NT2/D1 (cell line): ENCODE results near the gene TNS2.

Experiments
- DNase-seq: peaks from one replicate; pipeline ENCODE4 v3.0.0-alpha.2; 2011; ENCODE audit warnings: low read depth, low spot score
- H3K27me3 ChIP-seq: 2 replicates; pipeline ENCODE4 v1.6.0; 2011; ENCODE audit warnings: mild to moderate bottlenecking; ENCODE audit not compliant: insufficient read length, insufficient read depth
- H3K36me3 ChIP-seq: 2 replicates; pipeline ENCODE4 v1.6.1; 2011; ENCODE audit warnings: mild to moderate bottlenecking, low read length, mixed read lengths; ENCODE audit not compliant: insufficient read depth, insufficient read length
- H3K4me1 ChIP-seq: 2 replicates; pipeline ENCODE4 v1.5.1; 2011; ENCODE audit not compliant: insufficient read depth, insufficient read length
- H3K4me3 ChIP-seq: 2 replicates; pipeline ENCODE4 v1.5.1; 2011; ENCODE audit warnings: low read depth; ENCODE audit not compliant: insufficient read length
- H3K9ac ChIP-seq: 2 replicates; pipeline ENCODE4 v1.6.0; 2011; ENCODE audit warnings: low read depth; ENCODE audit not compliant: insufficient read length
- H3K9me3 ChIP-seq: 2 replicates; pipeline ENCODE4 v1.5.1; 2011; ENCODE audit warnings: mild to moderate bottlenecking, low read length; ENCODE audit not compliant: insufficient read depth
- SUZ12 ChIP-seq: IDR thresholded peaks from 2 replicates; pipeline ENCODE4 v1.6.1; 2011; ENCODE audit not compliant: insufficient read length, insufficient read depth; ENCODE audit errors: extremely low read depth
- YY1 ChIP-seq: IDR thresholded peaks from 2 replicates; pipeline ENCODE4 v1.6.1; 2011; ENCODE audit not compliant: insufficient read length, insufficient read depth
- ZNF274 ChIP-seq: IDR thresholded peaks from 2 replicates; pipeline ENCODE4 v1.6.1; 2011; ENCODE audit warnings: mild to moderate bottlenecking, low read depth, low read length

TNS2 gene

DNA sequence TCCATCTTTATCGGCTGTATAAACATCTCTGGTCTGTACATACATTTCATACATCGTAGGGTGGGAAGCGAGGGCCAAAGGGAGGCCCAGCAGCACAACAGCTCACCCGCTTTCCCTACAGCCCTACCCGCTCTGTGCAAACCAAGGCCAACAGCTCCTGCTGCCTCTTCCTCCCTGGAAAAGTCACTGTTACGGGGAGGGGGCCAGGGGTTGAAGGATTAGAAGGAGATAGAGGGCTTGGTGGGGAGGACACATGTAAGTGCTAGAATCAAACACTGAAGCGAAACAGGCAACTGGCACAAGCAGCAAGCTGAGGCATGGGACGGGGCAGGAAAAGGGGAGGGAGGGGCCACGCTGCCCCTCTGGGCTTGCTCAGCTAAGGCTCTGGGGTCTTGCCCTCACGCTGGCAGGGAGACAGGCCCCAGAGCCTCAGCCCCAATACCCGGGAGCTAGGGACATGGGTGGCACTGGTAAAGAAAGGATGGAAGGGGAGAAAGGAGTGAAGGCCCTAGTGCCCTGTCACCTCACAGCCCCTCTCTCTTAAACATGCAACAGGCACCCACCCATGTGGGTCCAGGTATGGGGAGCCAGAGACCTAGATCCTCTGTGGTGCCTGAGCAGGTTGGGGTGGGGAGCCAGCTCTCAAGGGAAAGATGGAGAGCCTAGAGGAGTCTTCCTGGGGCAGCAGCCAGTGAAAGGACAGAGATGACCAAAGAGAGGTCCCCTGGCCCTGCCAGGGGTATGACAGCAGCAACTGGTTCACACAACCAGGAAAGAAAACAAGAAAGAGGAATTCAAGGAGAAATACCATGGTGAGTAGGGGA lies 15.0 kb downstream of the TNS2 start:
- no peak for DNase-seq
- H3K36me3 ChIP-seq = peaks cover 29% of the 10 kb centered on the region
- no peaks in the 10 kb centered on the region for H3K9me3 ChIP-seq
- H3K4me1 ChIP-seq = peaks cover 23% of the 10 kb centered on the region
- no peak overlapping the region for H3K4me3 ChIP-seq
- no peak for TF ChIP-seq ZNF274
- no peak for TF ChIP-seq YY1
- TF ChIP-seq SUZ12 = no peak
- no peaks in the 10 kb centered on the region for H3K27me3 ChIP-seq
- H3K9ac ChIP-seq = no peak overlapping the region

DNA sequence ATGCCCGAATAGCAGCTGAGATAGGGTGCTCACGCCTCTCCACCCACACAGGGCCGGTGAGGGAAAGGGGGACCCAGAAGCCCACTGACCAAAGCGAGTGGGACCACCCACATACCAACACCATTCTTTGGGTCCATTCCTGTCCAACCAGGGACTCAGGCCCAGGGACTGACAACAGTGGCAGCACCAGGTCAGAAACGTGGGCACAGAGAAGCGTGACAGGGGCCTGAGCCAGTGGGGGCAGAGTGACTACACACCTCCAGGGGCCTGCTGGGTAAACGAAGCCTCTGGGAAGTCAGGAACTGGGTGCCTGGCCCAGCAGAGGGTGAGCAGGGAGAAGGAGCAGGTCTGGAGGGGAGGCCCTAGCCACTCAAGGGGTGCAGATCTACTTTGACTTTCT lies 15.6 kb downstream of the TNS2 start:
- H3K4me3 ChIP-seq = no peak overlapping the region
- peaks cover 29% of the 10 kb centered on the region for H3K36me3 ChIP-seq
- no peak for DNase-seq
- H3K9me3 ChIP-seq = no peaks in the 10 kb centered on the region
- peak overlapping the region; percentile 39 for H3K9ac ChIP-seq
- H3K27me3 ChIP-seq = no peaks in the 10 kb centered on the region
- TF ChIP-seq SUZ12 (no peak), YY1 (no peak), ZNF274 (no peak)
- H3K4me1 ChIP-seq = peaks cover 26% of the 10 kb centered on the region

DNA sequence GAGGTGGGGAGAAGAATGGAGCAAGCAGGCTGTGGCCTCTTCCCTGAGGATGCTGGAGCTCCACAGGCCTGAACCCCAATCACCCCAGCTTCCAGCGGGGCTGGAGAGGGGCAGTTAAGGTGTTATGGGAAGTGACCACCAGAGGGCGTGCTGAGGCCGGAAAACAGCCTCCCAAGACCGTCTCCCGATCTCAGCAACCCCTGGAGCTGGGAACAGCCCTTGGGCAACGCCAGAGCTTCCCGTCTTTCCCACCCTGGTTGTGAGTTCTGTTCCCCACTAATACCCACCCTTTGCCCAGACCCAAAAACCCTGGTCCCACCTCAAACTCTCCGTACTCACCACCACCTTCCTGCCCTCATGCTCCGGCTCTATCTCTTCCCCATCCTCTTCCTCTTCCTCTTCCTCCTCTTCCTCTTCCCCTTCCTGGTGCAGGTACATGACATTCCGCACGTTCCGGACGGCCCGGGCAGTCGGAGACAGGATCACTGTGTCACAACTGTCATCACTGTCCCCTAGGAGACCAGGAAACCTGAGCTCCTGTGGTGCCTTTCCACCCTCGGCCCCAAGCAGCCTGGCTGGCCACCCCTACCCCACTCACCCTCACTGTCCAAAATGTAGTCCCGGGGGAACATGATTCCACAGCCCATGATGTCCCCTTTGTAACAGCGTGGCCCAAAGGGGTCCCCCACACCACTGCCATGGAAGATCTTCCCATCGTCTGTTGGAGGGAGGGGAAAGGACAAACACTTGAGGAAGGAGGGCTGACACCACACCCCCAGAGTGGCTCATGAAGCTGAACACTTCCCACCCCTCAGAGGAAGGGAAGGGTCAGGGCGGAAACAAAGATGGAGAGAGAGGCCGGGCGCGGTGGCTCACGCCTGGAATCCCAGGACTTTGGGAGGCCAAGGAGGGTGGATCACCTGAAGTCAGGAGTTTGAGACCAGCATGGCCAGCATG lies 16.4 kb downstream of the TNS2 start:
- Histone ChIP-seq H3K9me3 (no peaks in the 10 kb centered on the region), H3K27me3 (no peaks in the 10 kb centered on the region), H3K9ac (peak overlapping the region; percentile 39), H3K36me3 (peaks cover 29% of the 10 kb centered on the region), H3K4me3 (no peak overlapping the region), H3K4me1 (peaks cover 34% of the 10 kb centered on the region)
- TF ChIP-seq SUZ12 = no peak
- no peak for TF ChIP-seq ZNF274
- no peak for TF ChIP-seq YY1
- no peak for DNase-seq

DNA sequence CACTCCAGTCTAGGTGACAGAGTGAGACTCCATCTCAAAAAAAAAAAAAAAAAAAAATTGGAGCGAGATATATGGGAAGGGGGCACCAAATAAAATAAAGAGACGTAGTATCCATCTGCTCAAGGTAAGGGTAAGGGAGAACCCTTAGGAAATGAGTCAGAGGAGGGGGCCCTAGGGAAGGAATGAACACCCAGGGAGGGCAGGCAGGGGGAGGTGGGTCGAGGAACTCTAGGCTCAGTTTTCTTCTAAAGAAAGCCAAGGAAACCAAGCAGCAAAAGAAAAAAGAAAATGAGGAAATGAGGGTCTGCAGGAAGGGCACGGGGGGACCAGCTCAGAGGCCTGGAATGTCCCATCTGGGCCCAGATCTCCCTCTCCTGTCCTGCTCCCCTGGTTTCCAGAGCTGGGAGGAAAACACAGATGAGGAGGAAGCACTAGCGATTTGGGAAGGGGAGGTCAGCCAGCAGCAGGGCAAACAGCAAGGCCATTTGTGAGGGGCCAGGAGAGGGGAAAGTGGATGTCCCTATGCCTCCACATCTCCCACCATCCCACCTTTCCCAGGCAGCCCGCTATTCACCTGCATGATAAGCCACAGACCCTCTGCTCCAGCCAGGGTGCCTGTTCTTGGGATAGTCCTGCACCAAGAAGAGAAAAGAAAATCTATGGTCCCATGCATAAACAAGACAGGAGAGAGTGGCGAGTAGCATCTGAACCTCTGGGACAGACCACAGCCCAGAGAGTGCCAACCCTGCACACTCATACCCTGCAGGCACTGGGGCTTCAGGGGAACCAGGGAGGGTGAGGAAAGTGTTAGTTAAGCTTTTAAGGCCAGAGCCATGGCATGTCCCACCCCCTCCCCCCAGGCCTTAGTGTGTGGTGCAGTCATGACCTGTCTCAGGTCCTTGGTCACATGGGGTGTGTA lies 17.5 kb downstream of the TNS2 start:
- Histone ChIP-seq H3K9ac (no peak overlapping the region), H3K4me1 (peaks cover 37% of the 10 kb centered on the region), H3K36me3 (peaks cover 29% of the 10 kb centered on the region), H3K4me3 (no peak overlapping the region), H3K9me3 (no peaks in the 10 kb centered on the region), H3K27me3 (no peaks in the 10 kb centered on the region)
- no peak for DNase-seq
- TF ChIP-seq SUZ12 (no peak), YY1 (no peak), ZNF274 (no peak)

DNA sequence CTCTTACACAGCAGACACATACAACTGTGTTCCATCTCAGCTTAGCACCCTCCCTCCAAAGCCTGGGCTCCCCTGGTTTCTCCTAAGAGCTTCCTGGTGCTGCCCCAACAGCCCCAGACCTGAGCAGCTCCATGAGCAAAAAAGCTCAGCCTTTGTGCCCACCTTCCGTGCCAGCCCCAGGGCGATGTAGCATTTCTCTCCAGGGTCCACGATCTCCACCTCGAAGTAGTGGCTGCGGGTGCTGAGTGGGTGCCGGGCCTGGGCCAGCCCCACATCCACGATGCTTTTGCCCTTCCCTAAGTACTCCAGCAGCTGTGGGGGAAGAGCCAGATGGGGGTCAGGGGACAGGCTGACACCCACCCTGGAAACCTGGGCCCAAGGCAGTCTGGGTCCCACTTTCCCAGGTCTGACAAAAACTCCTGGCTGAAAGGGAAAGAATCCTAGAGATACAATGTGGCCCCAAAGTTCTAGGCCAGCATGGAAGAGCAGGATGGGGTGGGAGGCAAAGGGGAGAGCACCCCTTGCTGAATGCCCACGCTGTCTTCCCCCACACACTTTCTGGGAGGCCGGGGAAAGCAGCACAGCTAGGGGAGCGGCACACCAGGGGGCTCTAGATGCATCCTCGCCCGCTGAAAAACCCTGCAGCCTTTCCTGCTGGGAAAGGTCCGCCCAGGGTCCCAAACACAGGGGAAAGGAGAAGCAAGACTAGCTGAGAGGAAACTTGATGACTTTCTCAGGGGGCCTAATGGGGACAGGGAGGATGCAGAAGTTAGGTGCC lies 18.3 kb downstream of the TNS2 start:
- Histone ChIP-seq H3K9ac (peak overlapping the region; percentile 17), H3K27me3 (no peaks in the 10 kb centered on the region), H3K4me1 (peaks cover 42% of the 10 kb centered on the region), H3K9me3 (no peaks in the 10 kb centered on the region), H3K36me3 (peaks cover 34% of the 10 kb centered on the region), H3K4me3 (no peak overlapping the region)
- DNase-seq = no peak
- TF ChIP-seq SUZ12 (no peak), YY1 (no peak), ZNF274 (no peak)

DNA sequence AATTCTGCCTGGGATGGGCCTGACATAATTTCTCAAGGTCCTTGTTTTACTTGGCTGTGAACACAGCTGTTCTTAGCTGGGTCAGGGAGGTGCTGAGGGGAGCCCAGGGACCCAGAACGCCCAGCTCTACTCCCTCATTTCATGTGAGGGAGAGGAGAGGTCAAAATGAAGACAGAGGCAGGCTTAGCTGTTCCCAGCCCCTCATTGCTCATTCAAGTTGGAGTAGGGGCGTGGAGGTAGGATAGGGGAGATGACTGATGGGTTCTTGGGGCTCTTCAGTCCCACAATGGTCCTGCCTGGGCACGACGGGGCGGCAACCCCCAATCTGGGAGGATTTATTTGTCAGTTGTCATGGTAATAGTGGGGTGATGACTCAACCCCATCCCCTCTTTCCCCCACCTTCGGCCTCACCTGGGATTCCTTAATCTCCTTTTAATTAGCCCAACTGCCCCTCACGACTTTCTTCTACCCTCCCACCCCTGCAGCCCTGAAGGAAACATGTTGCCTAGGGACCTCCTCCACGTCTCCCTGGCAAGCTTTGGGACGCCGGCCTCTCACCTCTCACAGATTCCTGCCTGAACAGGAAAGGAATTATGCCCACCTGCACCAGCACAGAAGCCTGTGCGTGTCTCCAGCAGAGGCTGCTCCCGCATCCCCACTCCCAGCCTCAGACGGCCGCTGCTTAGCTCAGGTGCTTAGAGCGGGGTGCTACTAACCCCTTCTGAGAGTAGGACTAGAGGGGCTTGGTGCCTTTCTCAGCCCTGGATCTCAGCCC lies 19.1 kb downstream of the TNS2 start:
- no peak for DNase-seq
- Histone ChIP-seq H3K4me3 (no peak overlapping the region), H3K36me3 (peaks cover 35% of the 10 kb centered on the region), H3K9me3 (no peaks in the 10 kb centered on the region), H3K9ac (no peak overlapping the region), H3K4me1 (peaks cover 41% of the 10 kb centered on the region), H3K27me3 (no peaks in the 10 kb centered on the region)
- TF ChIP-seq YY1 (no peak), ZNF274 (no peak), SUZ12 (no peak)
